Mesendoderm (in vitro differentiated cells): Measurements from ENCODE around the gene ROBO2.

Source experiments
- DNase-seq: peaks from one replicate; pipeline ENCODE4 v3.0.0; 2013
- H2AK5ac ChIP-seq: 2 replicates; pipeline ENCODE4 v1.6.1; 2013; ENCODE audit warnings: low read length, inconsistent platforms
- H2BK120ac ChIP-seq: 2 replicates; pipeline ENCODE4 v1.6.1; 2013; ENCODE audit warnings: low read depth, mild to moderate bottlenecking, low read length, moderate library complexity, mixed read lengths
- H2BK15ac ChIP-seq: replicated peaks from 2 replicates; pipeline ENCODE4 v1.6.1; 2013; ENCODE audit warnings: low read depth, mild to moderate bottlenecking, moderate library complexity
- H2BK5ac ChIP-seq: 2 replicates; pipeline ENCODE4 v1.6.1; 2013; ENCODE audit warnings: low read length, inconsistent platforms
- H3K18ac ChIP-seq: 2 replicates; pipeline ENCODE4 v1.6.1; 2013; ENCODE audit warnings: mild to moderate bottlenecking, low read length, mixed read lengths
- H3K23ac ChIP-seq: one replicate; pipeline ENCODE4 v1.6.1; 2013; ENCODE audit warnings: low read length
- H3K27ac ChIP-seq: 2 replicates; pipeline ENCODE4 v1.5.1; 2013; ENCODE audit warnings: low read depth, mild to moderate bottlenecking, inconsistent platforms, low read length, moderate library complexity
- H3K27me3 ChIP-seq: 2 replicates; pipeline ENCODE4 v1.6.1; 2013; ENCODE audit warnings: low read length, control low read depth, mild to moderate bottlenecking, inconsistent platforms; ENCODE audit not compliant: insufficient read depth, poor library complexity
- H3K36me3 ChIP-seq: 2 replicates; pipeline ENCODE4 v1.6.1; 2013; ENCODE audit warnings: low read length, inconsistent platforms; ENCODE audit not compliant: control insufficient read depth, insufficient read depth
- H3K4ac ChIP-seq: one replicate; pipeline ENCODE4 v1.6.1; 2013; ENCODE audit warnings: low read depth, mild to moderate bottlenecking, low read length, moderate library complexity
- H3K4me1 ChIP-seq: 2 replicates; pipeline ENCODE4 v1.6.1; 2013; ENCODE audit warnings: low read depth, low read length, inconsistent platforms; ENCODE audit not compliant: control insufficient read depth
- H3K4me2 ChIP-seq: 2 replicates; pipeline ENCODE4 v1.6.1; 2013; ENCODE audit warnings: low read length
- H3K4me3 ChIP-seq: 2 replicates; pipeline ENCODE4 v1.5.1; 2013; ENCODE audit warnings: mild to moderate bottlenecking, low read length
- H3K56ac ChIP-seq: one replicate; pipeline ENCODE4 v1.6.1; 2013; ENCODE audit warnings: low read length
- H3K79me1 ChIP-seq: 2 replicates; pipeline ENCODE4 v1.6.1; 2013; ENCODE audit warnings: low read length, inconsistent platforms
- H3K79me2 ChIP-seq: 2 replicates; pipeline ENCODE4 v1.6.1; 2013; ENCODE audit warnings: mild to moderate bottlenecking, low read length; ENCODE audit not compliant: control insufficient read depth, insufficient read depth
- H3K9ac ChIP-seq: 2 replicates; pipeline ENCODE4 v1.6.1; 2013; ENCODE audit warnings: low read length, inconsistent platforms
- H4K5ac ChIP-seq: one replicate; pipeline ENCODE4 v1.6.1; 2013; ENCODE audit warnings: low read length
- H4K8ac ChIP-seq: one replicate; pipeline ENCODE4 v1.6.1; 2013; ENCODE audit warnings: low read depth, mild to moderate bottlenecking, control low read depth, low read length, moderate library complexity
- WGBS: extraction: QIAGEN DNeasy Blood & Tissue Kit; methylation state at CpG from one replicate; pipeline ENCODE4 v1.1.7; 2013; ENCODE audit warnings: low lambda C conversion rate, missing lambda C conversion rate; ENCODE audit not compliant: insufficient coverage; ENCODE audit errors: extremely low coverage; 5-methylcytosine and 5-hydroxymethylcytosine counted together

Gene ROBO2

GRCh38 chr3:77042343-77042742 is 2.4 kb downstream of the ROBO2 start:
- Histone ChIP-seq H3K79me1 (no peaks in the 10 kb centered on the region), H3K23ac (no peak overlapping the region), H3K4me3 (no peak overlapping the region), H3K27ac (no peak overlapping the region), H2AK5ac (no peak overlapping the region), H3K18ac (no peak overlapping the region), H3K27me3 (no peaks in the 10 kb centered on the region), H3K9ac (no peak overlapping the region), H3K79me2 (no peaks in the 10 kb centered on the region), H3K56ac (no peak overlapping the region), H4K8ac (no peak overlapping the region), H3K36me3 (no peaks in the 10 kb centered on the region), H3K4ac (no peak overlapping the region), H2BK15ac (no peak overlapping the region), H3K4me2 (no peak overlapping the region), H4K5ac (no peak overlapping the region), H2BK5ac (no peak overlapping the region), H3K4me1 (no peaks in the 10 kb centered on the region), H2BK120ac (no peak overlapping the region)
- WGBS = 100% methylated on average over 1 of the region's 2 CpGs
- DNase-seq = no peak

GRCh38 chr3:77042882-77043281 is 3.0 kb downstream of the ROBO2 start:
- H2AK5ac ChIP-seq = no peak overlapping the region
- H2BK15ac ChIP-seq = no peak overlapping the region
- peak; percentile 12 for DNase-seq
- no peaks in the 10 kb centered on the region for H3K79me1 ChIP-seq
- WGBS = no CpG with 5 or more reads among the region's 2 CpGs
- H2BK5ac ChIP-seq = no peak overlapping the region
- no peaks in the 10 kb centered on the region for H3K27me3 ChIP-seq
- no peak overlapping the region for H3K27ac ChIP-seq
- no peak overlapping the region for H3K9ac ChIP-seq
- no peak overlapping the region for H2BK120ac ChIP-seq
- H4K8ac ChIP-seq = no peak overlapping the region
- no peaks in the 10 kb centered on the region for H3K36me3 ChIP-seq
- no peaks in the 10 kb centered on the region for H3K4me1 ChIP-seq
- no peak overlapping the region for H3K4ac ChIP-seq
- H4K5ac ChIP-seq = no peak overlapping the region
- no peak overlapping the region for H3K18ac ChIP-seq
- H3K79me2 ChIP-seq = no peaks in the 10 kb centered on the region
- no peak overlapping the region for H3K4me3 ChIP-seq
- no peak overlapping the region for H3K56ac ChIP-seq
- H3K23ac ChIP-seq = no peak overlapping the region
- no peak overlapping the region for H3K4me2 ChIP-seq

- no peak overlapping the region for H4K8ac ChIP-seq
- DNase-seq = no peak
- no peak overlapping the region for H3K18ac ChIP-seq
- H2BK5ac ChIP-seq = no peak overlapping the region
- H3K9ac ChIP-seq = no peak overlapping the region
- H3K4me2 ChIP-seq = no peak overlapping the region
- H3K56ac ChIP-seq = no peak overlapping the region
- no peaks in the 10 kb centered on the region for H3K27me3 ChIP-seq
- H2BK15ac ChIP-seq = no peak overlapping the region
- WGBS = no CpG with 5 or more reads among the region's 3 CpGs
- H3K4ac ChIP-seq = no peak overlapping the region
- no peak overlapping the region for H2BK120ac ChIP-seq
- H3K79me2 ChIP-seq = no peaks in the 10 kb centered on the region
- H3K23ac ChIP-seq = no peak overlapping the region
- no peaks in the 10 kb centered on the region for H3K79me1 ChIP-seq
- H3K36me3 ChIP-seq = no peaks in the 10 kb centered on the region
- H3K4me1 ChIP-seq = no peaks in the 10 kb centered on the region
- no peak overlapping the region for H3K27ac ChIP-seq
- no peak overlapping the region for H3K4me3 ChIP-seq
- no peak overlapping the region for H2AK5ac ChIP-seq
- H4K5ac ChIP-seq = no peak overlapping the region
Observed at GRCh38 chr3:77045686-77046085, 5.8 kb downstream of the ROBO2 start.

- Histone ChIP-seq H4K8ac (no peak overlapping the region), H2AK5ac (no peak overlapping the region), H2BK15ac (no peak overlapping the region), H3K79me1 (no peaks in the 10 kb centered on the region), H3K4me3 (no peak overlapping the region), H2BK5ac (no peak overlapping the region), H3K18ac (no peak overlapping the region), H3K23ac (no peak overlapping the region), H2BK120ac (no peak overlapping the region), H3K36me3 (no peaks in the 10 kb centered on the region), H3K27me3 (no peaks in the 10 kb centered on the region), H3K4ac (no peak overlapping the region), H3K4me2 (no peak overlapping the region), H3K27ac (no peak overlapping the region), H3K9ac (no peak overlapping the region), H3K4me1 (no peaks in the 10 kb centered on the region), H4K5ac (no peak overlapping the region), H3K56ac (no peak overlapping the region), H3K79me2 (no peaks in the 10 kb centered on the region)
- WGBS = no CpG with 5 or more reads among the region's 5 CpGs
- DNase-seq = no peak
Observed at GRCh38 chr3:77048186-77048585, 8.3 kb downstream of the ROBO2 start.

DNA sequence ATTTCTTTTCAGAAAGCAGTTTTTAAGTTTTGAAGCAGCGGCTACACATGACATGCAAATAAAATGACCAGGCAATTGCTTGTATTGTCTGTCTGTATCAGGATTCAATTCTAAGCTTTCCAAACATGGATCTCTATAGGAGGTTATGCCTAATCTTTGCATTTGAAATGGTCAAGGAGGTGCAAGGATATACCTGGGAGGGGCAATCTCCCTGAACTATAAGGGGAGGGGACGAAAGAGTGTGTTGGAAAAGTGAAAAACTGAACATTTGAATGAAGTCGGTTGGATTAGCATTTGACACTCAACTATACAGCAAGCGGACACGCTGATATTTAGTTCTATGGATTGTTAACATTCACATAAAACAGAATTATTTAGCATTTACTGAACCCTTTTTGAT is 11.7 kb downstream of the ROBO2 start:
- Histone ChIP-seq H2BK120ac (no peak overlapping the region), H2BK5ac (no peak overlapping the region), H3K4me3 (no peak overlapping the region), H3K79me2 (no peaks in the 10 kb centered on the region), H3K36me3 (no peaks in the 10 kb centered on the region), H3K4ac (no peak overlapping the region), H3K18ac (no peak overlapping the region), H3K23ac (no peak overlapping the region), H3K79me1 (no peaks in the 10 kb centered on the region), H2BK15ac (no peak overlapping the region), H3K4me2 (no peak overlapping the region), H3K27me3 (no peaks in the 10 kb centered on the region), H3K27ac (no peak overlapping the region), H2AK5ac (no peak overlapping the region), H3K56ac (no peak overlapping the region), H4K5ac (no peak overlapping the region), H3K9ac (no peak overlapping the region), H3K4me1 (no peaks in the 10 kb centered on the region), H4K8ac (no peak overlapping the region)
- DNase-seq = no peak
- WGBS = no CpG with 5 or more reads among the region's 5 CpGs

GRCh38 chr3:77052051-77052501 is 12.2 kb downstream of the ROBO2 start:
- no peak overlapping the region for H3K23ac ChIP-seq
- no peak overlapping the region for H3K27ac ChIP-seq
- H3K36me3 ChIP-seq = no peaks in the 10 kb centered on the region
- H3K27me3 ChIP-seq = no peaks in the 10 kb centered on the region
- H3K79me1 ChIP-seq = no peaks in the 10 kb centered on the region
- no peak overlapping the region for H2BK120ac ChIP-seq
- no peak overlapping the region for H3K18ac ChIP-seq
- H3K79me2 ChIP-seq = no peaks in the 10 kb centered on the region
- WGBS = no CpG with 5 or more reads among the region's 2 CpGs
- H4K5ac ChIP-seq = no peak overlapping the region
- no peak overlapping the region for H3K4me2 ChIP-seq
- H3K4ac ChIP-seq = no peak overlapping the region
- no peak overlapping the region for H3K9ac ChIP-seq
- H3K4me1 ChIP-seq = no peaks in the 10 kb centered on the region
- no peak overlapping the region for H3K56ac ChIP-seq
- no peak overlapping the region for H2AK5ac ChIP-seq
- no peak overlapping the region for H3K4me3 ChIP-seq
- H2BK15ac ChIP-seq = no peak overlapping the region
- H2BK5ac ChIP-seq = no peak overlapping the region
- no peak for DNase-seq
- no peak overlapping the region for H4K8ac ChIP-seq
